GM13976 (cell line): ENCODE data around the gene CUL3.

Experiments used
- DNase-seq: peaks from one replicate; pipeline ENCODE4 v3.0.0; 2012; ENCODE audit warnings: low spot score
- CTCF ChIP-seq: IDR thresholded peaks from 2 replicates; pipeline ENCODE4 v1.5.1; 2012; ENCODE audit warnings: borderline replicate concordance, mild to moderate bottlenecking; ENCODE audit not compliant: insufficient read depth; ENCODE audit errors: extremely low read depth, missing control alignments, control extremely low read depth
- in situ Hi-C: fragments of 300-500 bp; cut with MboI; formaldehyde crosslinking; loops from one replicate; pipeline ENCODE4 v1.12.0; 2022; ENCODE audit warnings: low sequenced_read_pairs, mixed read lengths, inconsistent platforms; ENCODE audit not compliant: unreplicated experiment

Gene CUL3

GRCh38 chr2:224440988-224441387 is 144.2 kb downstream of the CUL3 start:
- DNase-seq, result no peak
- in situ Hi-C loops, result no loop called here

GRCh38 chr2:224438726-224439125 is 146.4 kb downstream of the CUL3 start:
- in situ Hi-C loops, result no loop called here
- no peak for DNase-seq
- no peak for TF ChIP-seq CTCF

More at GRCh38 chr2:224440988-224441387, 144.2 kb downstream of the CUL3 start:
- no peak for TF ChIP-seq CTCF

- no peak for DNase-seq
- no peak for TF ChIP-seq CTCF
- in situ Hi-C loops, result no loop called here
Measured at GRCh38 chr2:224436634-224437033, 148.5 kb downstream of the CUL3 start.

GRCh38 chr2:224434618-224435017 is 150.5 kb downstream of the CUL3 start:
- TF ChIP-seq CTCF, result no peak
- DNase-seq, result no peak
- in situ Hi-C loops, result no loop called here

GRCh38 chr2:224433442-224433841 is 151.7 kb downstream of the CUL3 start:
- no peak for TF ChIP-seq CTCF
- in situ Hi-C loops, result no loop called here
- no peak for DNase-seq

- in situ Hi-C loops, result no loop called here
- no peak for DNase-seq
- no peak for TF ChIP-seq CTCF
Measured at GRCh38 chr2:224432003-224432579, 153.1 kb downstream of the CUL3 start.
